NCI-H187 (cell line): ENCODE results near the gene KRT35.
"Not testable (repeated sequence)": the region's sequence is repeated elsewhere in the genome, so short reads cannot be mapped to it uniquely, and the experiment has no call there.

Source experiments
- DNase-seq, 2 experiments: peaks; one replicate each; lab custom pipeline; 2025; lab: John Stamatoyannopoulos, UW

KRT35 gene

GRCh38 chr17:41453066-41453465 lies 27.9 kb downstream of the KRT35 start:
- no peak for DNase-seq

GRCh38 chr17:41452281-41452680 lies 28.7 kb downstream of the KRT35 start:
- no peak for DNase-seq

- no peak for DNase-seq
Observed at GRCh38 chr17:41451154-41451728, 29.7 kb downstream of the KRT35 start.

- DNase-seq = no peak
Observed at GRCh38 chr17:41449008-41449407, 31.9 kb downstream of the KRT35 start.

GRCh38 chr17:41448506-41448905 lies 32.4 kb downstream of the KRT35 start:
- no peak for DNase-seq

- DNase-seq = no peak
Observed at GRCh38 chr17:41446806-41447205, 34.1 kb downstream of the KRT35 start.

- no peak for DNase-seq
Observed at GRCh38 chr17:41444640-41445039, 36.3 kb downstream of the KRT35 start.

GRCh38 chr17:41444186-41444585 lies 36.8 kb downstream of the KRT35 start:
- DNase-seq = no peak

GRCh38 chr17:41442739-41443138 lies 38.2 kb downstream of the KRT35 start:
- no peak for DNase-seq

GRCh38 chr17:41440531-41441033 lies 40.4 kb downstream of the KRT35 start, which contains the start of gene KRT38:
TSS of gene KRT38 (minus strand) at chr17:41440983. CDS start at chr17:41440921, 62 bp downstream.
- no peak for DNase-seq

GRCh38 chr17:41439375-41439774 lies 41.6 kb downstream of the KRT35 start:
- no peak for DNase-seq

GRCh38 chr17:41437769-41438168 lies 43.2 kb downstream of the KRT35 start:
- no peak for DNase-seq

GRCh38 chr17:41437254-41437653 lies 43.7 kb downstream of the KRT35 start:
- no peak for DNase-seq

GRCh38 chr17:41434415-41434814 lies 46.5 kb downstream of the KRT35 start:
- peak in 1 of 2 experiments; percentile 81 for DNase-seq

GRCh38 chr17:41434005-41434404 lies 46.9 kb downstream of the KRT35 start:
- DNase-seq = peak; percentile 66 to 81

GRCh38 chr17:41433586-41433985 lies 47.4 kb downstream of the KRT35 start:
- DNase-seq = no peak

GRCh38 chr17:41430376-41430775 lies 50.6 kb downstream of the KRT35 start:
- DNase-seq = not testable (repeated sequence)

GRCh38 chr17:41429667-41430066 lies 51.3 kb downstream of the KRT35 start:
- no peak for DNase-seq

GRCh38 chr17:41428591-41429291 lies 52.2 kb downstream of the KRT35 start:
- no peak for DNase-seq
